Activated CD8-positive, alpha-beta memory T cell treated with anti-CD3 and anti-CD28 coated beads for 36 hours (primary cell): Measurements from ENCODE around the gene VSTM4. TPM values are rescaled to one million over a fixed set of nuclear protein-coding genes. Genes with fewer than 3 reads are reported as not detected.

Experiments used
- CTCF ChIA-PET: fragments of 350-600 bp; sonication (Branson Sonifier 250); formaldehyde crosslinking; loops from one replicate; lab custom pipeline; 2021; ENCODE audit warnings: antibody characterized with exemption; lab: Charles Lee
- POLR2A ChIA-PET: fragments of 350-600 bp; sonication (Branson Sonifier 250); formaldehyde crosslinking; loops from one replicate; lab custom pipeline; 2021; ENCODE audit warnings: antibody characterized with exemption; lab: Charles Lee
- total RNA-seq, 2 experiments: library from RNA; stranded (reverse); gene quantifications; one replicate each; pipeline ENCODE4 v1.2.3, GENCODE V29; 2021

VSTM4 gene
- total RNA-seq, 2 experiments from 2014 or later = 0.06 TPM

DNA sequence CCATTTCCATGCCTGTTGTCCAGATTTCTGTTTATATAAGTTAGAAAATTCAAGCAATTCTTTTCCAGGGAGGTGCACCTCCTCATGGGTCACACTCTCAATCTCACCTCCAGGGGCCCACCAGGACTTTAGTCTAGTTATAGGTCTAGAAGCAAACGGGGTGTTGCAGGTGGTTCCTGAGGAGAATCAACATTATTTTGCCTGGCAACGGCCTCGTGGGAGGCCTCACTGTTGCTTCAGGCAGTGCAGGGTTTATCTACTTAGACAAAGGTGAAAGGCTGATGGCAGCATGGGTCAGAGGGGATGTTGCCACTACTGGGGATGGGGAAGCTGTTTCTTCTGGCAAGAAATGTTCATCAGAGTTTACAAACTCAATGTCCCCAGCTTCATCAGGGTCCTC is 119.0 kb downstream of the VSTM4 start:
- CTCF ChIA-PET = no interaction called here
- POLR2A ChIA-PET = no interaction called here

GRCh38 chr10:48993627-48994026 is 121.7 kb downstream of the VSTM4 start:
- ChIA-PET CTCF (no interaction called here), POLR2A (no interaction called here)

DNA sequence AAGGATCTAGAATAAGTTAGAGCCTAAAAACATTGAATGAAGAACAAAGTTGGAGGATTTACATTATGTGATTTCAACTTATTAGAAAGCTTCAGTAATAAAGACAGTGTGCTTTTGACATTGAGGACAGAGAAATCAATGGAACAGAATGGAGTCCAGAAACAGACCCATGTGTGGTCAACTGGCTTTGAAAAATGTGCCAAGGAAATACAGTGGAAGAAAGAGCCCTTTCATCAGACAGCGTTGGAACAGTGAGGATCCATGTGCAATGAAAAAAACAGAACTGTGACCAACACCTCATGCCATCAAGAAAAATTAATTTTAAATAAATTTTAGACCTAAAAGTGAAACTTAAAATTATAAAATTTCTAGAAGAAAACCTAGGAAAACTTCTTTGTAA is 125.1 kb downstream of the VSTM4 start:
- ChIA-PET CTCF (no interaction called here), POLR2A (no interaction called here)

GRCh38 chr10:48985621-48986158 is 129.6 kb downstream of the VSTM4 start:
- CTCF ChIA-PET = no interaction called here
- POLR2A ChIA-PET = no interaction called here

DNA sequence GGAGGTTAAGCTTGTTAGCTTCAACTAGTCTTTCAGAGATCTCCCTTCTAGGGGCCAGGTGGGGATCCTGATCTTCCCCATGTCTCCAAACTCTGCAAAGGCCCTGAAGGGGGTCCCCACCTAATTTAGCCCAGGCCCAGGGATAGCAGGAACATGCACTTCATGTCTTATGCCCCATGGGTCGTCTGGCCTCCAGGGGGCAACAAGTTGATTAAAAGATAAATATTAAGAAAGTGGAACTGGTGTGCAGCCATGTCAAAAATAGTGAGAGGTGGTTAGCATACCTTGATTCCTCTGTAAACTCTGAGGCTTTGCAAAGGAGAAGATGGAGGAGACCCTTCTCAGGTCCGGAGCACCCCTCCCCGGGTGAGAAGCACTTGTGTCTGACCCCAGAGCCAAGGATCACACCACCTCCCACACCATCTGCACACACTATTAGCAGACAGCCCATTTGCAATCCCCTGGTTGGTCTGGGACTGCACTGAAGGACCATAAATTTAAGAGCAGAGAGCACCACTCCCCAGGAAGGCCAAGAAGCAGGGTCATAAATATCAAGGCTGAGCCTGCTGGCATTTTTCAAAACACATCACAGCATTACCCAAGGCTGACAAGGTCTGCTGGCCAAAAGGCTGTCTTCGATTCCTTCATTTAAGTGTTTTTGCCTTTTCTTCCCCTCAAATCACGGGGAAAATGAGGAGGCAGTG is 131.5 kb downstream of the VSTM4 start:
- ChIA-PET POLR2A (no interaction called here), CTCF (no interaction called here)

- ChIA-PET POLR2A (no interaction called here), CTCF (no interaction called here)
These were observed 132.7 kb downstream of the VSTM4 start for GRCh38 chr10:48982584-48982983.

GRCh38 chr10:48981310-48981907 is 133.9 kb downstream of the VSTM4 start:
- POLR2A ChIA-PET = no interaction called here

DNA sequence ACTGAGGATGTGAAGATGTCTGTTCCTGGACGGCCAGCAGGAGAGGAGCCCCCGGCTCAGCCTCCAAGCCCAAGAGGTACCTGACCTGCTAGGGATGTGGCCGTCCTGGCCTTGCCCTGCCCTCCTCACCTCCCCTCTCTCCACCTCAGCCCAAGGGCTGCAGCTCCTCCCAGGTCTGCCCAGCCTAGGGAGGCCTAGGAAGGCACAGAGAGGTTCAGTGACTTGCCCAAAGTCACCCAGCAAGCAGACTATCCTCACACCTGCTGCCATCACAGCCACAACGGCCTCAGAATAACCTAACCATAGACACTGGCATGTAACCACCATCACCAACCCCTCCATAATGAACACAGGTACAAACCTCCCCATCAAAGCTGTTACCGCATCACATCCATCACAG is 137.0 kb downstream of the VSTM4 start:
- ChIA-PET CTCF (no interaction called here), POLR2A (no interaction called here)

More at GRCh38 chr10:48981310-48981907, 133.9 kb downstream of the VSTM4 start:
- CTCF ChIA-PET = no interaction called here

DNA sequence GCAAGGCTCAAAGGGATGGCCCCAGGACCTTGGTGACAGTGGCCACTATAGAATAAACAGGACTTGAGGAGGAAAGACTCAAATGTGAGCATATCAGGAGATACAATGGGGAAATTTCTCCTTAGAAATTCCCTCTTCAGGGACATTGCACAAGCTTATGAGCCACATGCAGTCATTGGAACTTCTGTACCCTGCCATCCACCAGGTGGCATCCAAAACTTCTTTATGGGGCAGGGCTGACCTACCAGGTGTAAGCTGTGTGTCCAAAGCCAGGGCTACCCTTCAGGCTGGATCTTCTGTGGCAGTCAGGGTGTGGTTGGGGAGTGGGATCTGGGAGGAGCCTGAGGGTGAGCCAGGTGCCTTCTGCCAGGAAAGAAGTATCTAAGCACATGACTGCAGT is 139.1 kb downstream of the VSTM4 start:
- CTCF ChIA-PET = interaction anchor here (0.7 kb wide), 1 partner anchor 532 kb away, joined by 3 read pairs; no protein-coding TSS in a partner anchor
- POLR2A ChIA-PET = no interaction called here

- ChIA-PET CTCF (no interaction called here), POLR2A (no interaction called here)
These were observed 140.7 kb downstream of the VSTM4 start for GRCh38 chr10:48974510-48975156.

- ChIA-PET CTCF (no interaction called here), POLR2A (no interaction called here)
These were observed 142.3 kb downstream of the VSTM4 start for GRCh38 chr10:48973065-48973464.

- POLR2A ChIA-PET = no interaction called here
- CTCF ChIA-PET = no interaction called here
These were observed 144.7 kb downstream of the VSTM4 start for GRCh38 chr10:48970654-48971053.

GRCh38 chr10:48970046-48970445 is 145.3 kb downstream of the VSTM4 start:
- POLR2A ChIA-PET = no interaction called here
- CTCF ChIA-PET = no interaction called here

GRCh38 chr10:48968036-48968435 is 147.3 kb downstream of the VSTM4 start:
- CTCF ChIA-PET = no interaction called here
- POLR2A ChIA-PET = no interaction called here

GRCh38 chr10:48965460-48965859 is 149.9 kb downstream of the VSTM4 start:
- POLR2A ChIA-PET = no interaction called here

More at GRCh38 chr10:48965460-48965859, 149.9 kb downstream of the VSTM4 start:
- CTCF ChIA-PET = no interaction called here

Other genes starting within 250 kb of the VSTM4 start
- gene LRRC18, start 175.7 kb downstream of the VSTM4 start, total RNA-seq = not detected
- not detected for gene FAM170B, start 18.5 kb upstream of the VSTM4 start, total RNA-seq
- 10 to 100 TPM; 78.7 to 79.5 TPM for gene TMEM273, start 72.9 kb upstream of the VSTM4 start, total RNA-seq
- not detected for gene C10orf71, start 183.6 kb upstream of the VSTM4 start, total RNA-seq